K562 (cell line): ENCODE results near the gene MYH3. TPM values are rescaled to one million over a fixed set of nuclear protein-coding genes. Genes with fewer than 3 reads are reported as not detected.

Source experiments
- ELF1 ChIP-seq: fragments of 200-800 bp; sonication (Bioruptor generic); IDR thresholded peaks from 2 replicates; pipeline ENCODE4 v1.6.1; 2016; ENCODE audit warnings: missing genetic modification characterization, missing compliant biosample characterization
- ELF2 ChIP-seq: fragments of 250-450 bp; sonication (Bioruptor Pico); IDR thresholded peaks from 2 replicates; pipeline ENCODE4 v1.5.0; 2021; ENCODE audit warnings: mild to moderate bottlenecking
- ELF4 ChIP-seq: fragments of 450-650 bp; formaldehyde crosslinking; IDR thresholded peaks from 2 replicates; pipeline ENCODE4 v1.4.0; 2022; ENCODE audit warnings: missing genetic modification characterization
- HDAC1 ChIP-seq, 2 experiments: fragments of 450-650 bp; IDR thresholded peaks; 2 replicates each; pipeline ENCODE4 v1.6.1; 2016 to 2017; ENCODE audit warnings: inconsistent platforms in 1 of 2, mild to moderate bottlenecking in 1 of 2, moderate library complexity in 1 of 2
- HMGN3 ChIP-seq: IDR thresholded peaks from 2 replicates; pipeline ENCODE4 v1.6.1; 2011; ENCODE audit warnings: borderline replicate concordance, low read depth, mild to moderate bottlenecking, mixed read lengths, low read length; ENCODE audit not compliant: insufficient read length; ENCODE audit errors: extremely low read depth
- ILF3 ChIP-seq: fragments of 450-650 bp; IDR thresholded peaks from 2 replicates; pipeline ENCODE4 v1.6.1; 2018; ENCODE audit warnings: antibody characterized with exemption, mild to moderate bottlenecking, moderate library complexity, borderline replicate concordance
- MECOM ChIP-seq: fragments of 250-450 bp; sonication (Bioruptor Pico); IDR thresholded peaks from 2 replicates; pipeline ENCODE4 v1.8.0; 2022; ENCODE audit warnings: inconsistent platforms
- NCOA1 ChIP-seq: fragments of 450-650 bp; IDR thresholded peaks from 2 replicates; pipeline ENCODE4 v1.6.1; 2016; ENCODE audit warnings: low read depth
- NFXL1 ChIP-seq: fragments of 450-650 bp; formaldehyde crosslinking; IDR thresholded peaks from 2 replicates; pipeline ENCODE4 v1.4.0; 2021; ENCODE audit warnings: mild to moderate bottlenecking
- PHF21A ChIP-seq: fragments of 450-650 bp; IDR thresholded peaks from 2 replicates; pipeline ENCODE4 v1.6.1; 2017; ENCODE audit warnings: low read depth, borderline replicate concordance
- RAD21 ChIP-seq, 2 experiments: fragments of 250-450 bp in 1 of 2; fragments of 450-650 bp in 1 of 2; sonication (Bioruptor Pico) in 1 of 2; formaldehyde crosslinking in 1 of 2; IDR thresholded peaks in 1 of 2; conservative IDR thresholded peaks in 1 of 2; 2 replicates each; pipeline versions ENCODE4 v1.4.0 to v1.8.0; 2020 to 2022; ENCODE audit warnings: mild to moderate bottlenecking in 2 of 2, moderate library complexity in 1 of 2
- SRSF7 ChIP-seq: fragments of 200-400 bp; formaldehyde crosslinking; optimal IDR thresholded peaks from 2 replicates; pipeline ENCODE3; 2017; ENCODE audit warnings: mild to moderate bottlenecking, low read depth, low read length
- STAT5A ChIP-seq: IDR thresholded peaks from 2 replicates; pipeline ENCODE4 v1.6.1; 2012; ENCODE audit warnings: low read length, inconsistent platforms, borderline replicate concordance
- ZNF224 ChIP-seq: sonication (generic); formaldehyde crosslinking; IDR thresholded peaks from 2 replicates; pipeline ENCODE4 v1.8.0; 2022; ENCODE audit warnings: mild to moderate bottlenecking, missing genetic modification reagents
- polyA plus RNA-seq, 8 experiments: library from polyadenylated mRNA; depleted of rRNA in 4 of 8; stranded (reverse) in 5 of 8; unstranded in 3 of 8; fragments of >200 nt; fragmentation: Nextera tagmentation in 2 of 8; fragmentation: Illumina TruSeq in 1 of 8; extraction: Ambion mirVana in 2 of 8; extraction: Trizol in 1 of 8; gene quantifications; 2 replicates each; pipeline versions ENCODE4 v1.2.1 to v1.2.3, GENCODE V29; 2011 to 2014; ENCODE audit warnings: inconsistent platforms in 1 of 8, missing spikeins in 1 of 8
- total RNA-seq, 7 experiments: library from RNA; depleted of rRNA in 6 of 7; stranded (reverse); fragments of >200 nt in 6 of 7; fragmentation: Illumina TruSeq in 2 of 7; extraction: Trizol in 2 of 7; gene quantifications; 2 replicates each; pipeline versions ENCODE4 v1.2.1 to v1.2.3, GENCODE V29; 2011 to 2021; ENCODE audit warnings: low replicate concordance in 1 of 7
- TF ChIP-seq, protein P1 (sequence below), 2 experiments: fragments of 450-650 bp; formaldehyde crosslinking in 1 of 2; IDR thresholded peaks; 2 replicates each; pipeline versions ENCODE4 v1.4.0 to v1.6.1; 2014 to 2020; ENCODE audit warnings: mild to moderate bottlenecking in 2 of 2, borderline replicate concordance in 1 of 2, low read depth in 1 of 2
- TF ChIP-seq, protein P2 (sequence below): sonication (generic); formaldehyde crosslinking; IDR thresholded peaks from 2 replicates; pipeline ENCODE4 v1.8.0; 2022; ENCODE audit warnings: mild to moderate bottlenecking, missing genetic modification reagents

The MYH3 gene
- total and polyA plus RNA-seq, 9 of the 15 experiments (the other 6 are each of a cell fraction or from before 2014, with no cell fraction given): 0.24 to 0.75 (median 0.40) TPM; not detected in 1

DNA sequence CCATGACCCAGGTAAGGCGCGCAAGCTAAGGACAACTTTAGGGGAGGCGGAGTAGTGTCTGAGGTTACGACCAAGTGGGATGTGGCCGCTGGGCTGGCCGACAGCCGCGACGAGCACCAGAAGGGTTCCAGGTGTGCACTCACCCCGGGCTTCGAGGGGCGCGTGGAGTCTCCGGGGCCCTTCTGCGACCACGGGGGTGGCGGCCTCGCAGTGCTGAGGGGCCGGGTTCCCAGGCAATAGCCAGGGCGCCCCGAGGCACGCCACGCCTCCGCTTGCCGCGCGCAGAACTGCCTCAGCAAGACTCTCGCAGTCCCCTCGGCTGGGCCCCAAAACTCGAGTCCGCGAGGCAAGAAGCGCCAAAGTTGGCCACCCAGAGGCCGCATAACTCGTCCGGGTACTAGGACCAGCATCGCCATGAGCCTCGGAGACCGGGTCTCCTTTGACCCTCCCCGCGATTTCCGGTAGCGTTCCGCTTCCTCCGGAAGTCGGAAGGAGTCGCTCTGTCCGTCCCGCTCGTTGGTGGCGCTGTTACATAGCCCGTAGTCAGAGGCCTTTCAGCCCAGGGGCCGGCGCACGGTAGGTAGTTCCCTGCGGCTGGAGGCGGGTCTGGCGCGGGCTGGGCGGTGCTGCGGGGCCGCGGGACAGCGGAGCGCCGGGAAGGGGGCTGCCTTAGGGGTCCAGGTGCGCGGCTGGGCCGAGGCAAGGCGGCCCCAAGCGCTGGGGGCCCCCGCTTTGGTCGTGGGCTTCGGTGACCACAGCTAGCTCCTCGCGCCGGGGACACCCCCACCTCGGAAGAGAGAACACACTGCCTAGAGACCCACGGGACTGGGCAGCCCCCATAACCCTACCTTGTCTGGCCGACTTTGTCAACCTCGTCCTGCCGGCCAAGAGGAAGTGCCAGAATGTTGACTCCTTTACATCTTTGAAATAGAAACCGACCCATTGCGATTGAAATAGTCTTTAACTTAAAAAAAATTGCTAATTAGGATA is 40.3 kb upstream of the MYH3 start, which contains the start of the genes ADPRM and SCO1 (continued):
- TF ChIP-seq MECOM (CRISPR knock-in tag): no peak
- TF ChIP-seq ELF4 (CRISPR knock-in tag): no peak
- no peak for TF ChIP-seq RAD21 (CRISPR knock-in tag; conservative IDR thresholded peaks at IDR 0.05 in 1 of 2, IDR thresholded peaks at IDR 0.05 in 1 of 2)
- TF ChIP-seq, protein P1, sequence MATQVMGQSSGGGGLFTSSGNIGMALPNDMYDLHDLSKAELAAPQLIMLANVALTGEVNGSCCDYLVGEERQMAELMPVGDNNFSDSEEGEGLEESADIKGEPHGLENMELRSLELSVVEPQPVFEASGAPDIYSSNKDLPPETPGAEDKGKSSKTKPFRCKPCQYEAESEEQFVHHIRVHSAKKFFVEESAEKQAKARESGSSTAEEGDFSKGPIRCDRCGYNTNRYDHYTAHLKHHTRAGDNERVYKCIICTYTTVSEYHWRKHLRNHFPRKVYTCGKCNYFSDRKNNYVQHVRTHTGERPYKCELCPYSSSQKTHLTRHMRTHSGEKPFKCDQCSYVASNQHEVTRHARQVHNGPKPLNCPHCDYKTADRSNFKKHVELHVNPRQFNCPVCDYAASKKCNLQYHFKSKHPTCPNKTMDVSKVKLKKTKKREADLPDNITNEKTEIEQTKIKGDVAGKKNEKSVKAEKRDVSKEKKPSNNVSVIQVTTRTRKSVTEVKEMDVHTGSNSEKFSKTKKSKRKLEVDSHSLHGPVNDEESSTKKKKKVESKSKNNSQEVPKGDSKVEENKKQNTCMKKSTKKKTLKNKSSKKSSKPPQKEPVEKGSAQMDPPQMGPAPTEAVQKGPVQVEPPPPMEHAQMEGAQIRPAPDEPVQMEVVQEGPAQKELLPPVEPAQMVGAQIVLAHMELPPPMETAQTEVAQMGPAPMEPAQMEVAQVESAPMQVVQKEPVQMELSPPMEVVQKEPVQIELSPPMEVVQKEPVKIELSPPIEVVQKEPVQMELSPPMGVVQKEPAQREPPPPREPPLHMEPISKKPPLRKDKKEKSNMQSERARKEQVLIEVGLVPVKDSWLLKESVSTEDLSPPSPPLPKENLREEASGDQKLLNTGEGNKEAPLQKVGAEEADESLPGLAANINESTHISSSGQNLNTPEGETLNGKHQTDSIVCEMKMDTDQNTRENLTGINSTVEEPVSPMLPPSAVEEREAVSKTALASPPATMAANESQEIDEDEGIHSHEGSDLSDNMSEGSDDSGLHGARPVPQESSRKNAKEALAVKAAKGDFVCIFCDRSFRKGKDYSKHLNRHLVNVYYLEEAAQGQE (IDR thresholded peaks at IDR 0.05; ENCODE audit: borderline replicate concordance): no peak
- TF ChIP-seq, protein P1 (CRISPR knock-in tag; IDR thresholded peaks at IDR 0.05; ENCODE audit: low read depth): no peak
- TF ChIP-seq SRSF7: no peak
- TF ChIP-seq, protein P2, sequence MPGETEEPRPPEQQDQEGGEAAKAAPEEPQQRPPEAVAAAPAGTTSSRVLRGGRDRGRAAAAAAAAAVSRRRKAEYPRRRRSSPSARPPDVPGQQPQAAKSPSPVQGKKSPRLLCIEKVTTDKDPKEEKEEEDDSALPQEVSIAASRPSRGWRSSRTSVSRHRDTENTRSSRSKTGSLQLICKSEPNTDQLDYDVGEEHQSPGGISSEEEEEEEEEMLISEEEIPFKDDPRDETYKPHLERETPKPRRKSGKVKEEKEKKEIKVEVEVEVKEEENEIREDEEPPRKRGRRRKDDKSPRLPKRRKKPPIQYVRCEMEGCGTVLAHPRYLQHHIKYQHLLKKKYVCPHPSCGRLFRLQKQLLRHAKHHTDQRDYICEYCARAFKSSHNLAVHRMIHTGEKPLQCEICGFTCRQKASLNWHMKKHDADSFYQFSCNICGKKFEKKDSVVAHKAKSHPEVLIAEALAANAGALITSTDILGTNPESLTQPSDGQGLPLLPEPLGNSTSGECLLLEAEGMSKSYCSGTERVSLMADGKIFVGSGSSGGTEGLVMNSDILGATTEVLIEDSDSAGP: no peak
- TF ChIP-seq STAT5A: no peak
- TF ChIP-seq ILF3: peak; percentile 34; the same call in 1 of the 2 replicates
- no peak for TF ChIP-seq NFXL1
- peak; percentile 75 for TF ChIP-seq ELF1 (tag)
- 0 out of 2 replicates have a peak, but pooled peaks have one; percentile 35 for TF ChIP-seq PHF21A
- peak in 1 of 2 experiments; percentile 69; a peak in 2 of 4 replicates for TF ChIP-seq HDAC1 (IDR thresholded peaks at IDR 0.05)
- TF ChIP-seq HMGN3: peak; percentile 55
- peak; percentile 34; the same call in 1 of the 2 replicates for TF ChIP-seq ELF2
- TF ChIP-seq ZNF224 (CRISPR knock-in tag): no peak
- TF ChIP-seq NCOA1: peak; percentile 31; the same call in 1 of the 2 replicates
